Stomach smooth muscle (tissue), 2 donors: ENCODE results near the gene JSRP1.

Experiments used
- H3K27ac ChIP-seq: one replicate; pipeline ENCODE4 v1.7.0; 2013; ENCODE audit warnings: mild to moderate bottlenecking, low read length, inconsistent platforms
- H3K27me3 ChIP-seq, 2 donors: one replicate each; pipeline ENCODE4 v1.7.0; 2013; ENCODE audit warnings: low read length in 2 of 2; ENCODE audit not compliant: insufficient read depth in 2 of 2, control insufficient read depth in 1 of 2
- H3K36me3 ChIP-seq, 2 donors: one replicate each; pipeline ENCODE4 v1.7.0; 2013; ENCODE audit warnings: low read length in 2 of 2; ENCODE audit not compliant: control insufficient read depth in 2 of 2, insufficient read depth in 2 of 2
- H3K4me1 ChIP-seq: one replicate; pipeline ENCODE4 v1.7.0; 2013; ENCODE audit warnings: low read length; ENCODE audit not compliant: control insufficient read depth, insufficient read depth
- H3K4me3 ChIP-seq, 2 donors: one replicate each; pipeline ENCODE4 v1.7.0; 2013; ENCODE audit warnings: low read length in 2 of 2
- H3K9ac ChIP-seq, 2 donors: one replicate each; pipeline ENCODE4 v1.7.0; 2013; ENCODE audit warnings: low read length in 2 of 2, mild to moderate bottlenecking in 1 of 2
- H3K9me3 ChIP-seq, 2 donors: one replicate each; pipeline ENCODE4 v1.7.0; 2013; ENCODE audit warnings: low read length in 2 of 2; ENCODE audit not compliant: control insufficient read depth in 2 of 2
- donor health status: healthy.
- donor health status: Pancreatic carcinoma.

JSRP1 gene

DNA sequence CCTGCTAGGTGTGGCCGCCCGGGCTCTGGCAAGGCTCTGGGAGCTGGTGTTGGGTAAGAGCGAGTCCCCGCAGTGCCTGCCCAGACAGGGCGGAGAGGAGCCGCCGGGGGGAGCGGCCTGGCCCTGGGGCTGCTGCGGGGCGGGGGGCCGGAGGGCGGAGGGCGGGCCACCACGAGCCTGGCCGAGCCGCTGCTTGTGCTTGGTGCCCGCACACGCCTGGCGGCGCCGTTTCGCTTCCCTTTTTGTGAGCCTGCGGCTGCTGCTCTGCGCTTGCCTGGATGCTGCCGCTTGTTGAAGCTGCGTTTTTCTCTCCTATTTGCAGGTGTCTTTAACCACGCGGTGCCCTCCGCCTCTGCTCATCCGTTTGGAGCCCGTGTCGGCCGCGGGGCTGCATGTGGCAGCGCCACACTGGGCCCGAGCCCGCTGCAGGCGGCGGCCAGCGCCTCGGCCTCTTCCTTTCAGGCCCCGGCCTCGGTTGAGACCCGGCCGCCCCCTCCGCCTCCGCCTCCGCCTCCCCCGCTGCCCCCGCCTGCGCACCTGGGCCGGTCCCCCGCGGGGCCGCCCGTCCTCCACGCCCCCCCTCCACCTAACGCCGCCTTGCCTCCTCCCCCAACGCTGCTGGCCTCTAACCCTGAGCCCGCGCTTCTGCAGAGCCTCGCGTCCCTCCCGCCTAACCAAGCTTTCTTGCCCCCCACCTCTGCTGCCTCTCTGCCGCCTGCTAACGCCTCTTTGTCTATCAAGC is 28.6 kb downstream of the JSRP1 start:
- no peak overlapping the region for H3K27ac ChIP-seq
- no peak overlapping the region for H3K9ac ChIP-seq
- peaks cover 16 to 32% of the 10 kb centered on the region in 2 donors for H3K36me3 ChIP-seq
- no peak overlapping the region for H3K4me3 ChIP-seq
- H3K4me1 ChIP-seq: peaks cover 2% of the 10 kb centered on the region
- H3K9me3 ChIP-seq: no peaks in the 10 kb centered on the region
- H3K27me3 ChIP-seq: no peaks in the 10 kb centered on the region

DNA sequence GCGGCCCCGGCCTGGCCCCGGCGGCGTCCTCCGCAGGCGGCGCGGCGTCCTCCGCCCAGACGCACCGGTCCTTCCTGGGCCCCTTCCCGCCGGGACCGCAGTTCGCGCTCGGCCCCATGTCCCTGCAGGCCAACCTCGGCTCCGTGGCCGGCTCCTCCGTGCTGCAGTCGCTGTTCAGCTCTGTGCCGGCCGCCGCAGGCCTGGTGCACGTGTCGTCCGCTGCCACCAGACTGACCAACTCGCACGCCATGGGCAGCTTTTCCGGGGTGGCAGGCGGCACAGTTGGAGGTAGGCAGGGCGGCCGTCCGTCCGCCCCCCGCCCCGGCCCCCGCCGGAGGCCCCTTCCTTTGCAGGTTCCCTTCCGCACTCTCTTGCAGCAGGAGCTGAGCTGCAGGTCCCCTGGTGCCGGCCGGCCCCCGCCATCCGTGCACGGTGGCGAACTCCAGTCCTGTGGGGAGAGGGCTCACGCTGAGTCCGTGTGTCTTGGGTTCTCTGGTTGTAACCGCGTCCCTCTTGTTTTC is 29.3 kb downstream of the JSRP1 start:
- Histone ChIP-seq H3K27ac (no peak overlapping the region), H3K36me3 (peaks cover 16 to 35% of the 10 kb centered on the region in 2 donors), H3K9ac (no peak overlapping the region)

DNA sequence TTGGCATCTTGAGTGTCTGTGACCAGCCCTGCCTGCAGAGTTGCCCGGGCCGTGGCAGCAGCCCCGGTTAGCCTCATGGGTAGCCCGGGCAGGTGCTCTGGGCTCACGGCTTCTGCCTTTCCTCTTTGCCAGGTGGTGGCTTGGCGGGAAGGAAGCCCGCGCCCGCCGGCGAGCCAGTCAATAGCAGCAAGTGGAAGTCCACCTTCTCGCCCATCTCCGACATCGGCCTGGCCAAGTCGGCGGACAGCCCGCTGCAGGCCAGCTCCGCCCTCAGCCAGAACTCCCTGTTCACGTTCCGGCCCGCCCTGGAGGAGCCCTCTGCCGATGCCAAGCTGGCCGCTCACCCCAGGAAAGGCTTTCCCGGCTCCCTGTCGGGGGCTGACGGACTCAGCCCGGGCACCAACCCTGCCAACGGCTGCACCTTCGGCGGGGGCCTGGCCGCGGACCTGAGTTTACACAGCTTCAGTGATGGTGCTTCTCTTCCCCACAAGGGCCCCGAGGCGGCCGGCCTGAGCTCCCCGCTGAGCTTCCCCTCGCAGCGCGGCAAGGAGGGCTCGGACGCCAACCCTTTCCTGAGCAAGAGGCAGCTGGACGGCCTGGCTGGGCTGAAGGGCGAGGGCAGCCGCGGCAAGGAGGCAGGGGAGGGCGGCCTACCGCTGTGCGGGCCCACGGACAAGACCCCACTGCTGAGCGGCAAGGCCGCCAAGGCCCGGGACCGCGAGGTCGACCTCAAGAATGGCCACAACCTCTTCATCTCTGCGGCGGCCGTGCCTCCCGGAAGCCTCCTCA is 30.0 kb downstream of the JSRP1 start:
- Histone ChIP-seq H3K27me3 (no peaks in the 10 kb centered on the region), H3K9ac (no peak overlapping the region), H3K4me1 (peaks cover 2% of the 10 kb centered on the region), H3K27ac (no peak overlapping the region), H3K4me3 (no peak overlapping the region), H3K9me3 (no peaks in the 10 kb centered on the region), H3K36me3 (peaks cover 12 to 30% of the 10 kb centered on the region in 2 donors)

More for the DNA sequence above, 29.3 kb downstream of the JSRP1 start:
- Histone ChIP-seq H3K27me3 (no peaks in the 10 kb centered on the region), H3K4me3 (no peak overlapping the region), H3K4me1 (peaks cover 2% of the 10 kb centered on the region), H3K9me3 (no peaks in the 10 kb centered on the region)

DNA sequence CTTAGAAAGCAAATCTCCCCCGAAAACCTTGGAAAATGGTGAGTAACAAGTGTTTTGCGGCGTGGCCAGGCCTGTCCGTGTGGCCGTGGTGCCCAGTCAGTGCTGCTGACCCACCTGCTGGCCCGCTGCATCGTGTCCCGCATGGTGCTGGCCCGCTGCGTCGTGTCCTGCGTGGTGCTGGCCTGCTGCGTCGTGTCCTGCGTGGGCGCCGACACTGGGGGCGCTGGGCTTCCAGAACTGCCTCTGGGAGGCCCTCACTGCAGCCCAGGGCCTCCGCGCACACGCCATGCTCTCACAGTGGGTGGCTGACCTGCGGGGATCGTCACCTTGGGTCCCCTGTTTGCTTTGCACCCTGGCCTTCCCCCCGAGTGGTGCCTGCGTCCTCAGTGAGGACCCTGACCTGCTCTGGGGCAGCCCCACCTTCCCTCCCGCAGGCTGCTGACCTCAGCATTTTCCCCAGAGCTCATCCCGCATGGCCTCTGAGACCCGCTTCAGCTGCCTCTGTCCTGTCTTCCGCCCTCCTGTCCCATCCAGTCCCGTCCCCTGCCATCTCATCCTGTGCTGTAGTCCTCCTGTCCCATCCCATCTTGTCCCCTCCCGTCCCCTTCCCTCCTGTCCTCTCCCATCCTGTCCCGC is 30.7 kb downstream of the JSRP1 start:
- H3K4me1 ChIP-seq: no peaks in the 10 kb centered on the region
- no peak overlapping the region for H3K9ac ChIP-seq
- peaks cover 12 to 30% of the 10 kb centered on the region in 2 donors for H3K36me3 ChIP-seq
- no peaks in the 10 kb centered on the region for H3K9me3 ChIP-seq
- H3K4me3 ChIP-seq: no peak overlapping the region
- H3K27ac ChIP-seq: no peak overlapping the region
- no peaks in the 10 kb centered on the region for H3K27me3 ChIP-seq

DNA sequence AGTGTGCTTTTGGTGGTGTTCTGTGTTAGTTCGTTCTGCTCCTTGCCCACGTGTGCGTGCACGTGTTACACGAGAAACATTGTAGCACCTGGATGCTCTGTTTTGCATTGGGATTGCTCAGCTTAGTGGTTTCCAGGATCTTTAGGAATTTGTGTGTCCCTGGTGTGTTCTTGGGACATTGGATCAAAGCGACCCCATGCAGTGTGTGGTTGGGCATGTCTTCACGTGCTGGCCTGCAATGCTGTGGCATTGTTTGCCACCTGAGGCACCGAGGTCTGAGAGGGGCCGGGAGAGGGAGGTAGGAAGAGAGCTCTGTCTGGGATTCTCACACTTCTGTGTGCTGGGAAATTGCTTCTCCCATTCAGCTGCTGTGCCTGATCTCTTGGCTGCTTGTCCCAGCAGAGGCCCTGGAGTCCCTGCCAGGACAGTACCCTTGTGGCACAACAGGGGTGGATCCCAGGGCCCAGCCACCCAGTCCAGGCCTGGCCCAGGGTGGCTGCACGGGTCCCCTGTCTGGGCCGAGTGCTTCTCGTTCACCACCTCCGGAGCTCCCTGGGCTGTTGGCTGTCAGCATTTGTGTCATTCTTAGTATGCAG is 31.4 kb downstream of the JSRP1 start:
- no peaks in the 10 kb centered on the region for H3K4me1 ChIP-seq
- no peaks in the 10 kb centered on the region for H3K27me3 ChIP-seq
- H3K9me3 ChIP-seq: no peaks in the 10 kb centered on the region
- H3K27ac ChIP-seq: no peak overlapping the region
- no peak overlapping the region for H3K9ac ChIP-seq
- peaks cover 12 to 32% of the 10 kb centered on the region in 2 donors for H3K36me3 ChIP-seq
- H3K4me3 ChIP-seq: no peak overlapping the region

DNA sequence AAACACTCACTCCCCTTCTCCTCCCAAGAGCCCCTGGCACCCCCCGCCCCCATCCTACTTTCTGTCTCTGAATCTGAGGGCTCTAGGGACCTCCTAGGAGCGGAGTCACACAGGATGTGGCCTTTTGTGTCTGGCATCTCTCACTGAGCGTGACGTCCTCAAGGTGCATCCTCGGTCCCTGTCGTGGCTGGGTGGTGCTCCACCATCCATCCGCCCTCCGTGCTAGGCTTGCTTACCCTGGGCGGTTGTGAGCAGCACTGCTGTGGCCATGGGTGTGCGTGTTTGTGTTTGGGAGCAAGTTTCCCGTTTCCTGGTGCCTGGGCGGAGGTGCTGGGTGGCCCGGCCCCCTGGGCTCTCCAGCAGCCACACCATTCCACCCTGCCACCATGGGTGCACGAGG is 32.3 kb downstream of the JSRP1 start:
- Histone ChIP-seq H3K36me3 (peaks cover 10 to 25% of the 10 kb centered on the region in 2 donors), H3K4me3 (no peak overlapping the region), H3K9me3 (no peaks in the 10 kb centered on the region), H3K9ac (no peak overlapping the region), H3K4me1 (no peaks in the 10 kb centered on the region), H3K27ac (no peak overlapping the region), H3K27me3 (no peaks in the 10 kb centered on the region)

DNA sequence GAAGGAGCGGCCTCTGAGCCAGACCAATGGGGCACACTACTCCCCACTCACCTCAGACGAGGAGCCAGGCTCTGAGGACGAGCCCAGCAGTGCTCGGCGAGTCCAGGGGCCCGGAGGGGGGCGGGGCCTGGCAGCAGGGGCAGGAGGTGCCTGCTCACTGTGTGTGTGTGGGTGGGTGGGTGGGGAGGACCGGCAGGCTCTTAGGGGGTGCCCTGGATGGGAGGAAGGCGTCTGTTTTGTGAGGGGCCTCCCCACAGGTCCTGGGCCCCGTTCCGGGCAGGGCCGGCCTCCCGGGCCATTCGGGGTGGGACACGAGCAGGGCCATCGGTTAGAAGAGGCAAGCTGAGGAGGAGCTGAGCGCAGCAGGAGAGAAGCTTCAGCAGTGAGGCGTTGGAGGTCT is 32.8 kb downstream of the JSRP1 start:
- Histone ChIP-seq H3K9me3 (no peaks in the 10 kb centered on the region), H3K27ac (no peak overlapping the region), H3K9ac (no peak overlapping the region), H3K4me1 (no peaks in the 10 kb centered on the region), H3K4me3 (no peak overlapping the region), H3K27me3 (no peaks in the 10 kb centered on the region), H3K36me3 (peaks cover 8 to 23% of the 10 kb centered on the region in 2 donors)

DNA sequence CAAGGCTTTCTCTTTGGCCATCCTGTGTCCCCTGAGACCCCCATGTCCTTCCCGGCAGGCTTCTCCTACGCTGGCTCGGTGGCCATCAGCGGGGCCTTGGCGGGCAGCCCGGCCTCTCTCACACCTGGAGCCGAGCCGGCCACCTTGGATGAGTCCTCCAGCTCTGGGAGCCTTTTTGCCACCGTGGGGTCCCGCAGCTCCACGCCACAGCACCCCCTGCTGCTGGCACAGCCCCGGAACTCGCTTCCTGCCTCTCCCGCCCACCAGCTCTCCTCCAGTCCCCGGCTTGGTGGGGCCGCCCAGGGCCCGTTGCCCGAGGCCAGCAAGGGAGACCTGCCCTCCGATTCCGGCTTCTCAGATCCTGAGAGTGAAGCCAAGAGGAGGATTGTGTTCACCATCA is 34.3 kb downstream of the JSRP1 start:
- Histone ChIP-seq H3K4me1 (no peaks in the 10 kb centered on the region), H3K27me3 (no peaks in the 10 kb centered on the region), H3K36me3 (peaks cover 11 to 27% of the 10 kb centered on the region in 2 donors), H3K4me3 (no peak overlapping the region), H3K9ac (no peak overlapping the region), H3K27ac (no peak overlapping the region), H3K9me3 (no peaks in the 10 kb centered on the region)

DNA sequence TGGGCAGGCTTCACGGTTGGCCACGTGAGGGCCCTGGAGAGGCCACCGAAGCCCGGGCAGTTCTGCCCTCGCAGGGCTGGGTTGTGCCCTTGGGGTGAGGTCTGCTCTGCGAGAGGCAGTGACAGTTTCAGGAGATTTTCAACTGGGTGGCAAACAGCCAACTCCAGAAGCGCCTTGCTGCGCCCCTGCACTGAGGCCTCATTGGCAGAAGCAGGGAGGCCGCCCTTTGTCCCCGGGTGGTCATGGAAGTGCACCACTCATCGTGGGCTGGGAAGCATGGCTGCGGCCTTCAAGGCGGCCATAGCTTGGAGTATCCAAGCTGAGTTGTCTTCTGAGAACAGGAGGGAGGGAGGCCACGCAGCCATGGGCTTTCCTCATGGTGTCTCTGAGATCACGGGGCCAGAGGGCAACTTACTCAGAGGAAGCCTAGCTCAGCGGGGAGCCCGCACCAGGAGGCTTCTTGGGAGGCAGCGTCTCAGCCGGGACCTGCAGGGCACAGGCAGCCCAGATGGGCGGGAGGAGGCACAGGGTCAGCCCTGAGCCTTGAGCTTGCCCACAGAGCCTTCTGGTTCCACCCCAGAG is 34.9 kb downstream of the JSRP1 start:
- no peak overlapping the region for H3K4me3 ChIP-seq
- peaks cover 15 to 32% of the 10 kb centered on the region in 2 donors for H3K36me3 ChIP-seq
- H3K9me3 ChIP-seq: no peaks in the 10 kb centered on the region
- H3K4me1 ChIP-seq: no peaks in the 10 kb centered on the region
- H3K27ac ChIP-seq: no peak overlapping the region
- no peaks in the 10 kb centered on the region for H3K27me3 ChIP-seq
- no peak overlapping the region for H3K9ac ChIP-seq

DNA sequence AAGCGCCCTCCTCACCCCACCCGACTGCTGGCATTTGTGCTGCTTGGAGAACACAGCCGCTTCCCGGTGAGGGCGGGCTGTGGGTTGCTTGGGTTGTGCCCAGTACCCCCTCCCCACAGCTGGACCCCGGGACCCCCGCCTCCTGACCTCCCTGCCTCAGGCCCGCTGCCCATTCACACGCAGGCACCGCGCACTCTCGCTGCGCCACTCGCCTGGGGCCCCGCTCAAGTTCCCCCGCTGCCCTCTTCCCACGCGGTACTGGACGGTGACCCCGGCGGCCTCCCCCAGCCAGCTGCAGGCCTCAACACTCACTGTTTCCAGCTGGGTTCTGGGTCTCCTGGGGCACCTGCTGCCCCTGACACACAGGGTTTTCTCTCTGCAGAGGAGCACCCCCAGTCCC is 36.5 kb downstream of the JSRP1 start:
- H3K9me3 ChIP-seq: no peaks in the 10 kb centered on the region
- no peaks in the 10 kb centered on the region for H3K27me3 ChIP-seq
- no peak overlapping the region for H3K9ac ChIP-seq
- no peak overlapping the region for H3K27ac ChIP-seq
- no peaks in the 10 kb centered on the region for H3K4me1 ChIP-seq
- H3K4me3 ChIP-seq: no peak overlapping the region
- H3K36me3 ChIP-seq: peaks cover 12 to 34% of the 10 kb centered on the region in 2 donors
